ENCODE data around the gene DEFB132.

GRCh38 chr20:286508-286907 is 29.0 kb downstream of the DEFB132 start:
- no peak for TF ChIP-seq CTCF (IDR thresholded peaks at IDR 0.05; ENCODE audit: low read depth, low read length, missing input control)
- TF ChIP-seq RAD21 (IDR thresholded peaks at IDR 0.05), result no peak
- TF ChIP-seq GABPA (IDR thresholded peaks at IDR 0.05 in 1 of 2, conservative IDR thresholded peaks at IDR 0.05 in 1 of 2), result no peak
